ENCODE data around the gene MVK.

Gene MVK

GRCh38 chr12:109637996-109638395 is 64.4 kb downstream of the MVK start:
- no peak for TF ChIP-seq CTCF (IDR thresholded peaks at IDR 0.05; ENCODE audit: control insufficient read depth, extremely low read depth, insufficient read depth)
- DNase-seq (ENCODE audit: low read depth) = no peak
- H3K4me3 ChIP-seq (ENCODE audit: low read depth, low read length) = no peak overlapping the region

- no peak for DNase-seq (ENCODE audit: low read depth)
- H3K4me3 ChIP-seq (ENCODE audit: low read depth, low read length) = no peak overlapping the region
- TF ChIP-seq CTCF (IDR thresholded peaks at IDR 0.05; ENCODE audit: control insufficient read depth, extremely low read depth, insufficient read depth) = no peak
These were observed 65.1 kb downstream of the MVK start for GRCh38 chr12:109638735-109639134.

- no peak for DNase-seq (ENCODE audit: low read depth)
These were observed 65.7 kb downstream of the MVK start for GRCh38 chr12:109639151-109639872.

GRCh38 chr12:109640961-109641360 is 67.4 kb downstream of the MVK start:
- no peak overlapping the region for H3K4me3 ChIP-seq (ENCODE audit: low read depth, low read length)
- TF ChIP-seq CTCF (IDR thresholded peaks at IDR 0.05; ENCODE audit: control insufficient read depth, extremely low read depth, insufficient read depth) = no peak

More at GRCh38 chr12:109639151-109639872, 65.7 kb downstream of the MVK start:
- no peak for TF ChIP-seq CTCF (IDR thresholded peaks at IDR 0.05; ENCODE audit: control insufficient read depth, extremely low read depth, insufficient read depth)
- H3K4me3 ChIP-seq (ENCODE audit: low read depth, low read length) = no peak overlapping the region

GRCh38 chr12:109641422-109641821 is 67.8 kb downstream of the MVK start:
- no peak for TF ChIP-seq CTCF (IDR thresholded peaks at IDR 0.05; ENCODE audit: control insufficient read depth, extremely low read depth, insufficient read depth)
- no peak overlapping the region for H3K4me3 ChIP-seq (ENCODE audit: low read depth, low read length)
- no peak for DNase-seq (ENCODE audit: low read depth)

More at GRCh38 chr12:109640961-109641360, 67.4 kb downstream of the MVK start:
- DNase-seq (ENCODE audit: low read depth) = no peak

- no peak for DNase-seq (ENCODE audit: low read depth)
- H3K4me3 ChIP-seq (ENCODE audit: low read depth, low read length) = no peak overlapping the region
- TF ChIP-seq CTCF (IDR thresholded peaks at IDR 0.05; ENCODE audit: control insufficient read depth, extremely low read depth, insufficient read depth) = no peak
These were observed 69.0 kb downstream of the MVK start for GRCh38 chr12:109642506-109643132.
